Left ventricle myocardium inferior (tissue), 1 donor: Measurements from ENCODE around the gene CNDP1. TPM values are rescaled to one million over a fixed set of nuclear protein-coding genes. Genes with fewer than 3 reads are reported as not detected.

Source experiments
- DNase-seq: peaks from one replicate; pipeline ENCODE4 v3.0.0-alpha.2; 2020
- H3K27ac ChIP-seq: fragments of 200-600 bp; replicated peaks from 2 replicates; pipeline ENCODE4 v1.8.0; 2021
- H3K27me3 ChIP-seq: fragments of 200-600 bp; 2 replicates; pipeline ENCODE4 v1.8.0; 2021; ENCODE audit warnings: low read depth
- H3K36me3 ChIP-seq: fragments of 200-600 bp; 2 replicates; pipeline ENCODE4 v1.8.0; 2021
- H3K4me1 ChIP-seq: fragments of 200-600 bp; 2 replicates; pipeline ENCODE4 v1.8.0; 2021
- H3K4me3 ChIP-seq: fragments of 200-600 bp; 2 replicates; pipeline ENCODE4 v1.8.0; 2021; ENCODE audit warnings: mild to moderate bottlenecking, moderate library complexity
- H3K9me3 ChIP-seq: fragments of 200-600 bp; replicated peaks from 2 replicates; pipeline ENCODE4 v1.8.0; 2021
- intact Hi-C: fragments of 100-400 bp; cut with micrococcal nuclease; formaldehyde crosslinking; loops from one replicate; pipeline ENCODE4 v1.11.0; 2022
- total RNA-seq: library from RNA; stranded (reverse); fragmentation: NEBNext Ultra II Directional; extraction: Animal tissue kit (Norgen Biotek cat#: 25700); gene quantifications from one replicate; pipeline ENCODE4 v1.2.1, GENCODE V29; 2021
- TF ChIP-seq, protein P1 (sequence below): fragments of 200-600 bp; IDR thresholded peaks from 2 replicates; pipeline ENCODE4 v1.8.0; 2021; ENCODE audit warnings: antibody characterized with exemption, mild to moderate bottlenecking, borderline replicate concordance
- donor health status: DM: no; HTN: yes; CAD: no; lungs with severe emphysema.

CNDP1 gene
- total RNA-seq, 1 donor from 2014 or later, result not detected

DNA sequence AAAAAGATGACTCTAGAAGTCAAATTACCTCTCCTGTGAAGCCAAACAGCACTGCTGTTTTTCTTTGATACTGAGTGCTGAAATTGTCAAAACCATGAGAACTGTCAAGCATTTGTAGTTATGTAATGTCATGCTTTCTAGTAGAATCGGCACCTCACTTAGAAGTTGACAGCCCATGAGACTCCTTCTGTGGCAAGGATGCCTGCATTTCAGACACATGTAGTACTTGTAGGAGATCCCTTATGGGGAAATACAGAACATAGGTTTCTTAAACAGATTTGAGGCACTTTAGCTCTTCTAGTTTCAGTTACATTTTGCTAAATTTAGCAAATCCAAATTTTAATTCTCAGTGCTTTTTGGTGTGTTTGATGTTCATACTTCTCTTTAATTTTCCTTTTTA lies 79.1 kb downstream of the CNDP1 start:
- intact Hi-C loops, result no loop called here
- no peak overlapping the region for H3K27ac ChIP-seq
- H3K4me3 ChIP-seq, result no peak overlapping the region
- DNase-seq, result no peak
- no peaks in the 10 kb centered on the region for H3K36me3 ChIP-seq
- peaks cover 22% of the 10 kb centered on the region for H3K4me1 ChIP-seq
- TF ChIP-seq, protein P1, sequence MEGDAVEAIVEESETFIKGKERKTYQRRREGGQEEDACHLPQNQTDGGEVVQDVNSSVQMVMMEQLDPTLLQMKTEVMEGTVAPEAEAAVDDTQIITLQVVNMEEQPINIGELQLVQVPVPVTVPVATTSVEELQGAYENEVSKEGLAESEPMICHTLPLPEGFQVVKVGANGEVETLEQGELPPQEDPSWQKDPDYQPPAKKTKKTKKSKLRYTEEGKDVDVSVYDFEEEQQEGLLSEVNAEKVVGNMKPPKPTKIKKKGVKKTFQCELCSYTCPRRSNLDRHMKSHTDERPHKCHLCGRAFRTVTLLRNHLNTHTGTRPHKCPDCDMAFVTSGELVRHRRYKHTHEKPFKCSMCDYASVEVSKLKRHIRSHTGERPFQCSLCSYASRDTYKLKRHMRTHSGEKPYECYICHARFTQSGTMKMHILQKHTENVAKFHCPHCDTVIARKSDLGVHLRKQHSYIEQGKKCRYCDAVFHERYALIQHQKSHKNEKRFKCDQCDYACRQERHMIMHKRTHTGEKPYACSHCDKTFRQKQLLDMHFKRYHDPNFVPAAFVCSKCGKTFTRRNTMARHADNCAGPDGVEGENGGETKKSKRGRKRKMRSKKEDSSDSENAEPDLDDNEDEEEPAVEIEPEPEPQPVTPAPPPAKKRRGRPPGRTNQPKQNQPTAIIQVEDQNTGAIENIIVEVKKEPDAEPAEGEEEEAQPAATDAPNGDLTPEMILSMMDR, result no peak
- H3K27me3 ChIP-seq, result no peaks in the 10 kb centered on the region
- peaks cover 8% of the 10 kb centered on the region for H3K9me3 ChIP-seq

DNA sequence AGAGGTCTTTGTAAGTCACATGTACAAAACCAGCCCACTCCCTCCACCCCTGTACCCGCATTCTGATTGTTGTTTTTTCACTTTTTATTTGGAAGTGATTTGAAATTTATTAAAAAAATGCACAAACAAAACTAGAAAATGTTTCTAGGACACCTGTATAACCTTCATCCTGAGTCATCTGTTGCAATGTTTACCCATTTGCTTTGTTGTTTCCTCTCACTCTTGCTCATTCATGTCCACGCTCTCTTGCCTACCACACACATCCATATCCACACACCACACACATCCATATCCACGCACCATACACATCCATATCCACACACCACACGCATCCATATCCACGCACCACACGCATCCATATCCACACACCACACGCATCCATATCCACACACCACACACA lies 82.2 kb downstream of the CNDP1 start:
- H3K9me3 ChIP-seq, result peaks cover 8% of the 10 kb centered on the region
- peaks cover 20% of the 10 kb centered on the region for H3K4me1 ChIP-seq
- no peaks in the 10 kb centered on the region for H3K36me3 ChIP-seq
- no peak overlapping the region for H3K4me3 ChIP-seq
- TF ChIP-seq, protein P1, result no peak
- no peak for DNase-seq
- H3K27me3 ChIP-seq, result no peaks in the 10 kb centered on the region
- no peak overlapping the region for H3K27ac ChIP-seq
- intact Hi-C loops, result no loop called here

DNA sequence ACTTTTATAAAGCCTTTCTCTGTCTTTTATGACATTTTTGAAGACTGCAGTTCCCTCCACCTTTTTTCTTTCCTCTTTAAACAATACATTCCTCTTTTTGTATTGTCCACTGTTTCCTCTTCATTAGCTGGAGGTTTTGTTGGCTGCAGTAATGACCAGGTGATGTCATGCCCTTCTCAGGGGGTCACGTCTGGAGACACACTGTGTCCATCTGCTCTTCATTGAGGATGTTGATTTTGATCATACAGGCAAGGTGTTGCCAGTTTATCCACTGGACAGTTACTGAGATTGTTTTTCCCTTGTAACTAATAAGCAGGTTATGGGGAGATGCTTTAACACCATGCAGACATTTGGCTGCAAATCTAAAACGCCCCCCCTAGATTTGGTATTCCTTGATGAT lies 83.2 kb downstream of the CNDP1 start:
- TF ChIP-seq, protein P1, result no peak
- Histone ChIP-seq H3K4me3 (no peak overlapping the region), H3K4me1 (peaks cover 17% of the 10 kb centered on the region), H3K36me3 (no peaks in the 10 kb centered on the region), H3K27me3 (no peaks in the 10 kb centered on the region), H3K27ac (no peak overlapping the region), H3K9me3 (peaks cover 8% of the 10 kb centered on the region)
- no peak for DNase-seq
- intact Hi-C loops, result no loop called here

DNA sequence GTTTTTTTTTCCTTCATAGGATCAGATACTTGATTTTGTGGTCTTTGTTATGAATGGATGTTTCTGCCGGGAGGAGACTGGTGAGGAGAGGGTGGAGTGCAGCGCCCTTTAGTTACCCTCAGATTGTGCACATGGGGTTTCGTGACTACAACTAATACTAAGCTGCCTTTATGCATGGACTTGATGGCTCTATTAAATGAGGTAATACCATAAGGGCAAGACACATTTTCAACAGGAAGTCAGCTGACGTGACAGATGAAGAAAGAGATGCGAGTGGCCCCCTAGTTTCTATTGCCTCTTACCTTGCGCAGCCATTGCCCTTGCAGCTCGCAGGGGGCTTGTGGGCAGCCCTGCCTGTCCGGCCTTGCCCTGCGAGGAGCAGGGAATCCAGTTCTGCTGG lies 87.8 kb downstream of the CNDP1 start:
- DNase-seq, result no peak
- Histone ChIP-seq H3K4me1 (peaks cover 21% of the 10 kb centered on the region), H3K36me3 (no peaks in the 10 kb centered on the region), H3K9me3 (no peaks in the 10 kb centered on the region), H3K27me3 (no peaks in the 10 kb centered on the region), H3K27ac (no peak overlapping the region), H3K4me3 (no peak overlapping the region)
- TF ChIP-seq, protein P1, result no peak
- intact Hi-C loops, result no loop called here

DNA sequence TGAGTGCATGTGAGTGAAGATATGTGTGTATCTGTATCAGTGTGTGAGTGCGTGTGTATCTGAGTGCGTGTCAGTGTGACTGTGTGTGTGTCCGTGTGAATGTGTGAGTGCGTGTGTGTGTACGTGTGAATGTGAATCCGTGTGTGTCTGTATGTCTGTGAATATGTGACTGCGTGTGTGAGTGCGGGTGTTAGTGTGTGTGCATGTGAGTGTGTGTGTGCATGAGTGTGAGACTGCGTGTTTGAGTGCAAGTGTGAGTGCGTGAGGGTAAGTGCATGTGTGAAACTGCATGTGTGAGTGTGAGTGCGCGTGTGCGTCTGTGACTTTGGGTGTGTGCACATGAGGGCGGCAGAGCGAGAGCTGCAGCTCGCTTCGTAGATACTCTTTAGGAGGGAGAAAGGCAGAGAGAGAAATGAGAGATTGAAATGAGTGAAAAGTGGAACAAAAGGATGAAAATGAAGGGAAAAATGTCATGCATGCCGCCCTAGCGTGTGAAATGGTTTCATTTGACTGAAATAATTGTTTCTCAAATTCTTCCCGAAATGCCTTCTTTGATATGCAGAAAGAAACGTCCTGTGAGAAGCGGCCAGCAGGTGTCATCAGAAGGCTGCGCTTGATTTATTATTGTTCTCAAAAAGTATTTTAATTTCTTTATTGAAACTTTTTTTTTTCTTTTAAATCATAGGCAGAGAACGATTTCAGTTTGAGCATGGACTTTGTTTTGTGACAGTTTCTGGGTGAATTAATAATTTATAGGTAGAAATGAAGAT lies 88.9 kb downstream of the CNDP1 start:
- TF ChIP-seq, protein P1, result peak; percentile 60
- H3K36me3 ChIP-seq, result no peaks in the 10 kb centered on the region
- intact Hi-C loops, result no loop called here
- H3K27me3 ChIP-seq, result no peaks in the 10 kb centered on the region
- no peak for DNase-seq
- H3K4me1 ChIP-seq, result peaks cover 14% of the 10 kb centered on the region
- no peaks in the 10 kb centered on the region for H3K9me3 ChIP-seq
- H3K27ac ChIP-seq, result no peak overlapping the region
- no peak overlapping the region for H3K4me3 ChIP-seq
